Gastrocnemius medialis (tissue), 4 donors: ENCODE measurements around the gene SLC16A9.

ENCODE experiments used
- CTCF ChIP-seq, 5 experiments: fragments of 450-650 bp in 3 of 5; fragments of 200-600 bp in 2 of 5; sonication (generic) in 2 of 5; IDR thresholded peaks in 4 of 5; conservative IDR thresholded peaks in 1 of 5; 1 replicate in 4 of 5; 2 replicates in 1 of 5; pipeline ENCODE4 v1.5.1; 2016 to 2019; ENCODE audit warnings: antibody characterized with exemption in 5 of 5, mild to moderate bottlenecking in 3 of 5, moderate library complexity in 3 of 5
- POLR2A ChIP-seq, 2 donors: fragments of 450-650 bp; IDR thresholded peaks; one replicate each; pipeline ENCODE4 v1.6.1; 2017; ENCODE audit warnings: antibody characterized with exemption in 2 of 2, mild to moderate bottlenecking in 2 of 2, moderate library complexity in 2 of 2

- TF ChIP-seq CTCF (IDR thresholded peaks at IDR 0.05 in 4 of 5, conservative IDR thresholded peaks at IDR 0.05 in 1 of 5), result no peak
- no peak for TF ChIP-seq POLR2A (IDR thresholded peaks at IDR 0.05)
Measured at GRCh38 chr10:59627366-59628018, 82.2 kb downstream of the SLC16A9 start.
